Endodermal cell (in vitro differentiated cells): ENCODE results near the gene HSPG2. TPM values are rescaled to one million over a fixed set of nuclear protein-coding genes. Genes with fewer than 3 reads are reported as not detected.

Experiments used
- DNase-seq: peaks from one replicate; pipeline ENCODE4 v3.0.0-alpha.2; 2017
- H3K27ac ChIP-seq: 2 replicates; pipeline ENCODE4 v1.5.1; 2013; ENCODE audit warnings: mild to moderate bottlenecking, low read depth, low read length, moderate library complexity
- H3K27me3 ChIP-seq: 2 replicates; pipeline ENCODE4 v1.6.1; 2013; ENCODE audit warnings: mild to moderate bottlenecking, low read length, moderate library complexity; ENCODE audit not compliant: insufficient read depth, control insufficient read depth, poor library complexity, severe bottlenecking
- H3K36me3 ChIP-seq: 2 replicates; pipeline ENCODE4 v1.7.0; 2013; ENCODE audit warnings: mild to moderate bottlenecking, low read length, moderate library complexity; ENCODE audit not compliant: control insufficient read depth, insufficient read depth
- H3K4me1 ChIP-seq: one replicate; pipeline ENCODE4 v1.7.0; 2013; ENCODE audit warnings: low read length; ENCODE audit not compliant: control insufficient read depth, insufficient read depth
- H3K4me3 ChIP-seq: 2 replicates; pipeline ENCODE4 v1.5.1; 2013; ENCODE audit warnings: mild to moderate bottlenecking, low read length, moderate library complexity
- H3K9ac ChIP-seq: 2 replicates; pipeline ENCODE4 v1.6.1; 2013; ENCODE audit warnings: mild to moderate bottlenecking, low read length, moderate library complexity; ENCODE audit not compliant: poor library complexity, severe bottlenecking; ENCODE audit errors: extremely low read depth
- H3K9me3 ChIP-seq: 2 replicates; pipeline ENCODE4 v1.6.1; 2013; ENCODE audit warnings: mild to moderate bottlenecking, low read length, moderate library complexity; ENCODE audit not compliant: control insufficient read depth
- H3K27ac Mint-ChIP-seq: 2 replicates; pipeline ENCODE4 v1.8.0; 2020; ENCODE audit warnings: mixed read lengths
- H3K27me3 Mint-ChIP-seq: 2 replicates; pipeline ENCODE4 v1.8.0; 2021; ENCODE audit warnings: mild to moderate bottlenecking, mixed read lengths; ENCODE audit not compliant: insufficient read depth
- H3K36me3 Mint-ChIP-seq: 2 replicates; pipeline ENCODE4 v1.8.0; 2020; ENCODE audit warnings: low read depth, mixed read lengths
- H3K4me1 Mint-ChIP-seq: 2 replicates; pipeline ENCODE4 v1.8.0; 2020; ENCODE audit warnings: mixed read lengths
- H3K4me3 Mint-ChIP-seq: 2 replicates; pipeline ENCODE4 v1.8.0; 2020; ENCODE audit warnings: mild to moderate bottlenecking, moderate library complexity, mixed read lengths
- H3K9me3 Mint-ChIP-seq: 2 replicates; pipeline ENCODE4 v1.8.0; 2020; ENCODE audit warnings: mild to moderate bottlenecking, mixed read lengths
- WGBS, 2 experiments: methylation state at CpG; one replicate each; pipeline versions ENCODE4 v1.1.5 to v1.1.7; 2013; ENCODE audit warnings: missing lambda C conversion rate in 2 of 2, mixed read lengths in 1 of 2; ENCODE audit not compliant: insufficient coverage in 1 of 2, insufficient read length in 1 of 2; 5-methylcytosine and 5-hydroxymethylcytosine counted together
- total RNA-seq, 2 donors: library from RNA; stranded (reverse); fragmentation: NEBNext Ultra II Directional in 1 of 2; extraction: Animal tissue kit (Norgen Biotek cat#: 25700) in 1 of 2; gene quantifications; 2 replicates in 1 of 2; 3 replicates in 1 of 2; pipeline ENCODE4 v1.2.1, GENCODE V29; 2021
- TF ChIP-seq, protein P1 (sequence below): fragments of 200-600 bp; sonication (generic); conservative IDR thresholded peaks from 2 replicates; pipeline ENCODE4 v1.5.0; 2021; ENCODE audit warnings: antibody characterized with exemption, mild to moderate bottlenecking

The HSPG2 gene
- total RNA-seq, 2 donors from 2014 or later = 222 to 227 TPM

- Histone ChIP-seq H3K9me3 (no peaks in the 10 kb centered on the region), H3K9ac (no peak overlapping the region), H3K27me3 (no peaks in the 10 kb centered on the region), H3K4me3 (no peak overlapping the region), H3K36me3 (peaks cover 30% of the 10 kb centered on the region), H3K27ac (no peak overlapping the region), H3K4me1 (no peaks in the 10 kb centered on the region)
- Mint-ChIP-seq H3K36me3 (peaks cover 26% of the 10 kb centered on the region), H3K27ac (no peak overlapping the region), H3K9me3 (no peaks in the 10 kb centered on the region), H3K4me3 (no peak overlapping the region), H3K27me3 (peaks cover 2% of the 10 kb centered on the region), H3K4me1 (peaks cover 2% of the 10 kb centered on the region)
- TF ChIP-seq, protein P1, sequence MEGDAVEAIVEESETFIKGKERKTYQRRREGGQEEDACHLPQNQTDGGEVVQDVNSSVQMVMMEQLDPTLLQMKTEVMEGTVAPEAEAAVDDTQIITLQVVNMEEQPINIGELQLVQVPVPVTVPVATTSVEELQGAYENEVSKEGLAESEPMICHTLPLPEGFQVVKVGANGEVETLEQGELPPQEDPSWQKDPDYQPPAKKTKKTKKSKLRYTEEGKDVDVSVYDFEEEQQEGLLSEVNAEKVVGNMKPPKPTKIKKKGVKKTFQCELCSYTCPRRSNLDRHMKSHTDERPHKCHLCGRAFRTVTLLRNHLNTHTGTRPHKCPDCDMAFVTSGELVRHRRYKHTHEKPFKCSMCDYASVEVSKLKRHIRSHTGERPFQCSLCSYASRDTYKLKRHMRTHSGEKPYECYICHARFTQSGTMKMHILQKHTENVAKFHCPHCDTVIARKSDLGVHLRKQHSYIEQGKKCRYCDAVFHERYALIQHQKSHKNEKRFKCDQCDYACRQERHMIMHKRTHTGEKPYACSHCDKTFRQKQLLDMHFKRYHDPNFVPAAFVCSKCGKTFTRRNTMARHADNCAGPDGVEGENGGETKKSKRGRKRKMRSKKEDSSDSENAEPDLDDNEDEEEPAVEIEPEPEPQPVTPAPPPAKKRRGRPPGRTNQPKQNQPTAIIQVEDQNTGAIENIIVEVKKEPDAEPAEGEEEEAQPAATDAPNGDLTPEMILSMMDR = no peak
- DNase-seq = peak; percentile 93
- whole genome bisulfite sequencing, 2 experiments = 45 to 70% methylated on average over 1 to 6 of the region's 10 CpGs
Observed at GRCh38 chr1:21818656-21819055, 118.5 kb downstream of the HSPG2 start.

GRCh38 chr1:21816602-21817302, 120.4 kb downstream of the HSPG2 start:
- WGBS, 2 experiments = 91 to 98% methylated on average over 4 to 8 of the region's 8 CpGs
- peaks cover 22% of the 10 kb centered on the region for H3K36me3 ChIP-seq
- H3K4me3 Mint-ChIP-seq = no peak overlapping the region
- no peaks in the 10 kb centered on the region for H3K9me3 ChIP-seq
- peaks cover 18% of the 10 kb centered on the region for H3K36me3 Mint-ChIP-seq
- no peak overlapping the region for H3K27ac ChIP-seq
- TF ChIP-seq, protein P1 = no peak
- no peak overlapping the region for H3K27ac Mint-ChIP-seq
- DNase-seq = peak; percentile 47
- H3K9me3 Mint-ChIP-seq = no peaks in the 10 kb centered on the region
- no peaks in the 10 kb centered on the region for H3K4me1 ChIP-seq
- H3K4me1 Mint-ChIP-seq = peaks cover 2% of the 10 kb centered on the region
- H3K4me3 ChIP-seq = no peak overlapping the region
- H3K9ac ChIP-seq = no peak overlapping the region
- H3K27me3 Mint-ChIP-seq = peaks cover 9% of the 10 kb centered on the region
- no peaks in the 10 kb centered on the region for H3K27me3 ChIP-seq

- Mint-ChIP-seq H3K36me3 (peaks cover 12% of the 10 kb centered on the region), H3K27ac (no peak overlapping the region), H3K4me3 (no peak overlapping the region), H3K27me3 (peaks cover 9% of the 10 kb centered on the region), H3K9me3 (no peaks in the 10 kb centered on the region), H3K4me1 (peaks cover 2% of the 10 kb centered on the region)
- no peaks in the 10 kb centered on the region for H3K4me1 ChIP-seq
- WGBS, 2 experiments = 90 to 94% methylated on average over 9 to 12 of the region's 12 CpGs
- H3K9me3 ChIP-seq = no peaks in the 10 kb centered on the region
- no peak overlapping the region for H3K4me3 ChIP-seq
- peak; percentile 49 for DNase-seq
- H3K9ac ChIP-seq = no peak overlapping the region
- no peaks in the 10 kb centered on the region for H3K27me3 ChIP-seq
- H3K36me3 ChIP-seq = peaks cover 13% of the 10 kb centered on the region
- TF ChIP-seq, protein P1 = no peak
- no peak overlapping the region for H3K27ac ChIP-seq
Observed at GRCh38 chr1:21815724-21816321, 121.3 kb downstream of the HSPG2 start.
